HG03064 (cell line): ENCODE results near the gene A1CF.
"Not testable (repeated sequence)": the region's sequence is repeated elsewhere in the genome, so short reads cannot be mapped to it uniquely, and the experiment has no call there.

Source experiments
- ATAC-seq: cut with Tn5 transposase; IDR thresholded peaks from one replicate; pipeline ENCODE4 v1.9.1; 2021; ENCODE audit warnings: low read depth; ENCODE audit not compliant: unreplicated experiment

The A1CF gene

GRCh38 chr10:50794490-50794889, 90.9 kb downstream of the A1CF start:
- no peak for ATAC-seq

GRCh38 chr10:50788951-50789945, 96.2 kb downstream of the A1CF start:
- no peak for ATAC-seq

GRCh38 chr10:50787962-50788361, 97.5 kb downstream of the A1CF start:
- not testable (repeated sequence) for ATAC-seq

- ATAC-seq = not testable (repeated sequence)
Measured at GRCh38 chr10:50782017-50782416, 103.4 kb downstream of the A1CF start.

GRCh38 chr10:50780036-50780435, 105.4 kb downstream of the A1CF start:
- not testable (repeated sequence) for ATAC-seq

GRCh38 chr10:50774868-50775267, 110.6 kb downstream of the A1CF start:
- not testable (repeated sequence) for ATAC-seq

- ATAC-seq = not testable (repeated sequence)
Measured at GRCh38 chr10:50772042-50772441, 113.4 kb downstream of the A1CF start.

GRCh38 chr10:50766774-50767513, 118.5 kb downstream of the A1CF start:
- ATAC-seq = not testable (repeated sequence)
